Hepatocyte (in vitro differentiated cells): ENCODE results near the gene CLMP.
"Not testable (repeated sequence)": the region's sequence is repeated elsewhere in the genome, so short reads cannot be mapped to it uniquely, and the experiment has no call there.

Source experiments
- EZH2phosphoT487 ChIP-seq: fragments of 200-600 bp; sonication (generic); IDR thresholded peaks from one replicate; pipeline ENCODE4 v1.6.1; 2018; ENCODE audit warnings: antibody characterized with exemption, mild to moderate bottlenecking, low read depth, moderate library complexity; ENCODE audit not compliant: unreplicated experiment, severe bottlenecking
- TF ChIP-seq, protein P1 (sequence below): fragments of 200-600 bp; sonication (generic); IDR thresholded peaks from 2 replicates; pipeline ENCODE4 v1.5.1; 2016; ENCODE audit warnings: antibody characterized with exemption, mild to moderate bottlenecking; ENCODE audit not compliant: poor library complexity

- TF ChIP-seq EZH2phosphoT487 = not testable (repeated sequence)
- TF ChIP-seq, protein P1, sequence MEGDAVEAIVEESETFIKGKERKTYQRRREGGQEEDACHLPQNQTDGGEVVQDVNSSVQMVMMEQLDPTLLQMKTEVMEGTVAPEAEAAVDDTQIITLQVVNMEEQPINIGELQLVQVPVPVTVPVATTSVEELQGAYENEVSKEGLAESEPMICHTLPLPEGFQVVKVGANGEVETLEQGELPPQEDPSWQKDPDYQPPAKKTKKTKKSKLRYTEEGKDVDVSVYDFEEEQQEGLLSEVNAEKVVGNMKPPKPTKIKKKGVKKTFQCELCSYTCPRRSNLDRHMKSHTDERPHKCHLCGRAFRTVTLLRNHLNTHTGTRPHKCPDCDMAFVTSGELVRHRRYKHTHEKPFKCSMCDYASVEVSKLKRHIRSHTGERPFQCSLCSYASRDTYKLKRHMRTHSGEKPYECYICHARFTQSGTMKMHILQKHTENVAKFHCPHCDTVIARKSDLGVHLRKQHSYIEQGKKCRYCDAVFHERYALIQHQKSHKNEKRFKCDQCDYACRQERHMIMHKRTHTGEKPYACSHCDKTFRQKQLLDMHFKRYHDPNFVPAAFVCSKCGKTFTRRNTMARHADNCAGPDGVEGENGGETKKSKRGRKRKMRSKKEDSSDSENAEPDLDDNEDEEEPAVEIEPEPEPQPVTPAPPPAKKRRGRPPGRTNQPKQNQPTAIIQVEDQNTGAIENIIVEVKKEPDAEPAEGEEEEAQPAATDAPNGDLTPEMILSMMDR = not testable (repeated sequence)
Measured at GRCh38 chr11:123087657-123088056, 107.4 kb downstream of the CLMP start.
